K562 treated with DMSO at 1 percent for 48 hours (cell line): ENCODE data around the gene COLGALT1. TPM values are rescaled to one million over a fixed set of nuclear protein-coding genes. Genes with fewer than 3 reads are reported as not detected.

Experiments
- total RNA-seq: library from RNA; unstranded; fragments of 300-600 nt; gene quantifications from 2 replicates; pipeline ENCODE4 v1.2.3, GENCODE V29; 2022; ENCODE audit warnings: low replicate concordance; ENCODE audit errors: extremely low read depth

Gene COLGALT1
- 98.5 TPM in 1 of 2 replicates, not detected in the other for total RNA-seq

DNA sequence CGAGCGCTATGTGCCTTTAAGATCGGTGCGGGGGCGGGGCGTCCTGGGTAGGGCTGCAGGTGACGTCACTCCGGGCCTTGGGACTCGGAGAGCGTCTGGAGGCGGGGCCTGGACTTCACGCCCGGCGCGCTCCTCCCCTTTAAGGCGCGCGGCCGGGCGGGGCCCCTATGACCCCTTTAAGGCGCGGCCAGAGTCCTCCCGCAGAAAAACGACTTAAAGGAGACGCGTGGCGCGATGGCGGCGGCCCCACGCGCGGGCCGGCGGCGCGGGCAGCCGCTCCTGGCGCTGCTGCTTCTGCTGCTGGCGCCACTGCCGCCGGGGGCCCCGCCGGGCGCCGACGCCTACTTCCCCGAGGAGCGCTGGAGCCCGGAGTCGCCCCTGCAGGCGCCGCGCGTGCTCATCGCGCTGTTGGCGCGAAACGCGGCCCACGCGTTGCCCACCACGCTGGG, at the start of gene COLGALT1:
COLGALT1 (plus strand) TSS at position 170 of the 449 bp plus-strand sequence; CDS start at position 235, 65 bp downstream.

Other genes with a start within 250 kb of the COLGALT1 start
- not detected in 2 replicates for gene MRPL34, start 249.8 kb upstream of the COLGALT1 start, total RNA-seq
- gene DDA1, start 246.1 kb upstream of the COLGALT1 start, total RNA-seq = 453 TPM in 1 of 2 replicates, not detected in the other
- gene ANO8, start 220.8 kb upstream of the COLGALT1 start, total RNA-seq = not detected in 2 replicates
- gene GTPBP3, start 218.1 kb upstream of the COLGALT1 start, total RNA-seq = not detected in 2 replicates
- gene PLVAP, start 178.3 kb upstream of the COLGALT1 start, total RNA-seq = not detected in 2 replicates
- not detected in 2 replicates for gene CCDC194, start 161.5 kb upstream of the COLGALT1 start, total RNA-seq
- 2,778 TPM in 1 of 2 replicates, not detected in the other for gene BST2, start 150.0 kb upstream of the COLGALT1 start, total RNA-seq
- not detected in 2 replicates for gene MVB12A, start 135.6 kb upstream of the COLGALT1 start, total RNA-seq
- gene TMEM221, start 107.0 kb upstream of the COLGALT1 start, total RNA-seq = not detected in 2 replicates
- not detected in 2 replicates for gene NXNL1, start 94.7 kb upstream of the COLGALT1 start, total RNA-seq
- gene SLC27A1, start 85.1 kb upstream of the COLGALT1 start, total RNA-seq = not detected in 2 replicates
- gene PGLS, start 44.0 kb upstream of the COLGALT1 start, total RNA-seq = not detected in 2 replicates
- not detected in 2 replicates for gene UNC13A, start 132.7 kb downstream of the COLGALT1 start, total RNA-seq
- 108 TPM in 1 of 2 replicates, not detected in the other for gene MAP1S, start 163.8 kb downstream of the COLGALT1 start, total RNA-seq
- not detected in 2 replicates for gene FCHO1, start 195.8 kb downstream of the COLGALT1 start, total RNA-seq
- gene B3GNT3, start 239.5 kb downstream of the COLGALT1 start, total RNA-seq = not detected in 2 replicates